Calu3 (cell line): ENCODE measurements around the gene SCFD2. TPM values are rescaled to one million over a fixed set of nuclear protein-coding genes. Genes with fewer than 3 reads are reported as not detected.

Source experiments
- BruUV-seq: library from RNA; stranded (reverse); fragments of 400-500 nt; replicated peaks from 2 replicates; lab custom pipeline; 2021; lab: Mats Ljungman, UMichigan
- CTCF ChIA-PET: fragments of 300-600 bp; sonication (Branson Sonifier 250); formaldehyde crosslinking; loops from one replicate; lab custom pipeline; 2022; ENCODE audit warnings: antibody characterized with exemption; lab: Charles Lee
- DNase-seq: peaks from one replicate; pipeline ENCODE4 v3.0.0; 2022
- H3K27ac Mint-ChIP-seq: one replicate; pipeline ENCODE4 v1.8.0; 2022; ENCODE audit warnings: mixed read lengths; ENCODE audit not compliant: unreplicated experiment
- H3K27me3 Mint-ChIP-seq: one replicate; pipeline ENCODE4 v1.8.0; 2022; ENCODE audit warnings: mixed read lengths; ENCODE audit not compliant: unreplicated experiment
- H3K36me3 Mint-ChIP-seq: one replicate; pipeline ENCODE4 v1.8.0; 2022; ENCODE audit warnings: mild to moderate bottlenecking, moderate library complexity, mixed read lengths; ENCODE audit not compliant: insufficient read depth, unreplicated experiment
- H3K4me1 Mint-ChIP-seq: one replicate; pipeline ENCODE4 v1.8.0; 2022; ENCODE audit warnings: mild to moderate bottlenecking, low read depth, mixed read lengths; ENCODE audit not compliant: unreplicated experiment
- H3K4me3 Mint-ChIP-seq: one replicate; pipeline ENCODE4 v1.8.0; 2022; ENCODE audit warnings: mild to moderate bottlenecking, low read depth, moderate library complexity, mixed read lengths; ENCODE audit not compliant: unreplicated experiment
- H3K9me3 Mint-ChIP-seq: one replicate; pipeline ENCODE4 v1.8.0; 2022; ENCODE audit warnings: low read depth, mixed read lengths; ENCODE audit not compliant: unreplicated experiment
- intact Hi-C: fragments of 100-400 bp; cut with micrococcal nuclease; formaldehyde crosslinking; loops from one replicate; pipeline ENCODE4 v1.10.0; 2022; ENCODE audit not compliant: unreplicated experiment
- total RNA-seq: library from RNA; stranded (reverse); gene quantifications from 2 replicates; pipeline ENCODE4 v1.2.3, GENCODE V29; 2022
- TF ChIP-seq, protein P1 (sequence below): fragments of 200-600 bp; IDR thresholded peaks from one replicate; pipeline ENCODE4 v1.8.0; 2022; ENCODE audit warnings: antibody characterized with exemption; ENCODE audit not compliant: unreplicated experiment

The SCFD2 gene
- total RNA-seq, 1 experiment from 2014 or later: 16.7 TPM

DNA sequence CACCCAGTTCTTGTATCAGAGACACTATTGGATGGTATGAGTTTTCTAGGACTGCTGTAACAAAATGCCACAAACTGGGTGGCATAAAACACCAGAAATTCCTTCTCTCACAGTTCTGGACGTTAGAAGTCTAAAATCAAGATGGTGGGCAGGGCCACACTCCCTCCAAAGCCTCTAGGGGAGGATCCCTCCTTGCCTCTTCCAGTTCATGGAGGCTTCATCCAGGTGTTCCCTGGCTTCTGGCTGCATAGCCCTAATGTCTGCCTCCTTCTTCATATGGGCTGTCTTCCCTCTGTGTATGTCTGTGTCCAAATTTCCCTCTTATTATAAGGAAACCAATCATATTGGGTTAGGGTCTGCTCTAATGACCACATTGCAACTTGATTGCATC is 542.2 kb downstream of the SCFD2 start:
- BruUV-seq: no TSS peak
- CTCF ChIA-PET: interaction anchor here (0.6 to 1.0 kb wide), 2 partner anchors 16 to 101 kb away, joined by 3 read pairs; no protein-coding TSS in a partner anchor
- H3K9me3 Mint-ChIP-seq: peaks cover 2% of the 10 kb centered on the region
- TF ChIP-seq, protein P1, sequence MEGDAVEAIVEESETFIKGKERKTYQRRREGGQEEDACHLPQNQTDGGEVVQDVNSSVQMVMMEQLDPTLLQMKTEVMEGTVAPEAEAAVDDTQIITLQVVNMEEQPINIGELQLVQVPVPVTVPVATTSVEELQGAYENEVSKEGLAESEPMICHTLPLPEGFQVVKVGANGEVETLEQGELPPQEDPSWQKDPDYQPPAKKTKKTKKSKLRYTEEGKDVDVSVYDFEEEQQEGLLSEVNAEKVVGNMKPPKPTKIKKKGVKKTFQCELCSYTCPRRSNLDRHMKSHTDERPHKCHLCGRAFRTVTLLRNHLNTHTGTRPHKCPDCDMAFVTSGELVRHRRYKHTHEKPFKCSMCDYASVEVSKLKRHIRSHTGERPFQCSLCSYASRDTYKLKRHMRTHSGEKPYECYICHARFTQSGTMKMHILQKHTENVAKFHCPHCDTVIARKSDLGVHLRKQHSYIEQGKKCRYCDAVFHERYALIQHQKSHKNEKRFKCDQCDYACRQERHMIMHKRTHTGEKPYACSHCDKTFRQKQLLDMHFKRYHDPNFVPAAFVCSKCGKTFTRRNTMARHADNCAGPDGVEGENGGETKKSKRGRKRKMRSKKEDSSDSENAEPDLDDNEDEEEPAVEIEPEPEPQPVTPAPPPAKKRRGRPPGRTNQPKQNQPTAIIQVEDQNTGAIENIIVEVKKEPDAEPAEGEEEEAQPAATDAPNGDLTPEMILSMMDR: no peak
- H3K4me3 Mint-ChIP-seq: no peak overlapping the region
- intact Hi-C loops: no loop called here
- H3K4me1 Mint-ChIP-seq: peaks cover 26% of the 10 kb centered on the region
- H3K27me3 Mint-ChIP-seq: no peaks in the 10 kb centered on the region
- no peak overlapping the region for H3K27ac Mint-ChIP-seq
- no peaks in the 10 kb centered on the region for H3K36me3 Mint-ChIP-seq
- DNase-seq: no peak

Other genes starting within 250 kb of the SCFD2 start
- 45.7 and 56.3 TPM in 2 replicates for gene FIP1L1, start 11.6 kb upstream of the SCFD2 start, total RNA-seq
- 4.2 and 4.3 TPM in 2 replicates for gene LNX1, start 225.4 kb upstream of the SCFD2 start, total RNA-seq